HG03571 (cell line): ENCODE results near the gene TMIGD1.

ENCODE experiments used
- ATAC-seq: cut with Tn5 transposase; IDR thresholded peaks from one replicate; pipeline ENCODE4 v1.9.1; 2021; ENCODE audit not compliant: unreplicated experiment

TMIGD1 gene

GRCh38 chr17:30333503-30334360 is at the start of gene TMIGD1:
Gene TMIGD1 (minus strand): TSS chr17:30334057. CDS start chr17:30332133, 1,924 bp downstream.
- no peak for ATAC-seq

GRCh38 chr17:30382345-30382744 is 48.5 kb upstream of the TMIGD1 start:
- no peak for ATAC-seq

- no peak for ATAC-seq
Measured at GRCh38 chr17:30381340-30381659, 47.4 kb upstream of the TMIGD1 start.

GRCh38 chr17:30380643-30381339 is 46.9 kb upstream of the TMIGD1 start:
- no peak for ATAC-seq

- no peak for ATAC-seq
Measured at GRCh38 chr17:30379903-30380381, 46.1 kb upstream of the TMIGD1 start.

- ATAC-seq: no peak
Measured at GRCh38 chr17:30379303-30379902, 45.5 kb upstream of the TMIGD1 start.

GRCh38 chr17:30378825-30379302 is 45.0 kb upstream of the TMIGD1 start, which contains the start of gene CPD:
Gene CPD (plus strand): TSS chr17:30378927. CDS start chr17:30378981, 54 bp downstream.
- peak; percentile 78 for ATAC-seq

- ATAC-seq: no peak
Measured at GRCh38 chr17:30378241-30378824, 44.5 kb upstream of the TMIGD1 start.

GRCh38 chr17:30377574-30378240 is 43.9 kb upstream of the TMIGD1 start:
- ATAC-seq: no peak

GRCh38 chr17:30376621-30377452 is 43.0 kb upstream of the TMIGD1 start:
- ATAC-seq: no peak

- ATAC-seq: no peak
Measured at GRCh38 chr17:30375661-30376060, 41.8 kb upstream of the TMIGD1 start.

- ATAC-seq: no peak
Measured at GRCh38 chr17:30372755-30373154, 38.9 kb upstream of the TMIGD1 start.

GRCh38 chr17:30369995-30370394 is 36.1 kb upstream of the TMIGD1 start:
- ATAC-seq: no peak

- no peak for ATAC-seq
Measured at GRCh38 chr17:30368912-30369720, 35.3 kb upstream of the TMIGD1 start.

- no peak for ATAC-seq
Measured at GRCh38 chr17:30366536-30366935, 32.7 kb upstream of the TMIGD1 start.

GRCh38 chr17:30363715-30364202 is 29.9 kb upstream of the TMIGD1 start:
- ATAC-seq: peak; percentile 79

GRCh38 chr17:30361766-30362279 is 28.0 kb upstream of the TMIGD1 start:
- no peak for ATAC-seq

GRCh38 chr17:30360086-30360808 is 26.4 kb upstream of the TMIGD1 start:
- ATAC-seq: no peak
